Mucosa of descending colon (tissue), 3 donors: Measurements from ENCODE around the gene NAV1. TPM values are rescaled to one million over a fixed set of nuclear protein-coding genes. Genes with fewer than 3 reads are reported as not detected.
A peak's percentile ranks its signal among the peaks of the same experiment; 100 is the strongest.

Experiments
- ATAC-seq: fragments of 200-7000 bp; cut with Tn5 transposase; one replicate; pipeline ENCODE4 v1.9.1; 2020; ENCODE audit warnings: mild to moderate bottlenecking, moderate library complexity
- DNase-seq, 3 donors: peaks; one replicate each; pipeline ENCODE4 v3.0.0-alpha.2; 2020
- H3K36me3 ChIP-seq: fragments of 200-600 bp; one replicate; pipeline ENCODE4 v1.8.0; 2021; ENCODE audit warnings: low read depth, mild to moderate bottlenecking
- H3K4me1 ChIP-seq: fragments of 200-600 bp; one replicate; pipeline ENCODE4 v1.8.0; 2021; ENCODE audit warnings: low read depth, mild to moderate bottlenecking
- H3K4me3 ChIP-seq: fragments of 200-600 bp; one replicate; pipeline ENCODE4 v1.8.0; 2021; ENCODE audit warnings: mild to moderate bottlenecking
- H3K9me3 ChIP-seq: fragments of 200-600 bp; one replicate; pipeline ENCODE4 v1.8.0; 2021; ENCODE audit warnings: mild to moderate bottlenecking
- intact Hi-C, 2 donors: fragments of 100-400 bp; cut with DNase I in 1 of 2; cut with micrococcal nuclease in 1 of 2; formaldehyde crosslinking; loops; one replicate each; pipeline versions ENCODE4 v1.11.0 to v1.11.1; 2022; cut with DNase I, micrococcal nuclease
- total RNA-seq, 3 donors: library from RNA; stranded (reverse); fragmentation: NEBNext Ultra II Directional in 2 of 3; extraction: Animal tissue kit (Norgen Biotek cat#: 25700) in 2 of 3; gene quantifications; one replicate each; pipeline versions ENCODE4 v1.2.1 to v1.2.4, GENCODE V29; 2021 to 2023
- TF ChIP-seq, protein P1 (sequence below): fragments of 200-600 bp; IDR thresholded peaks from one replicate; pipeline ENCODE4 v1.8.0; 2022; ENCODE audit warnings: antibody characterized with exemption, mild to moderate bottlenecking
- donor health status: DM: no; HTN: no; CAD: no; lungs with moderate emphysema.
- donor health status: DM: no; HTN: no; CAD: no.
- donor health status: DM: no; HTN: yes; CAD: no.

Gene NAV1
- total RNA-seq, 3 donors from 2014 or later = 13.7 to 64.3 (median 16.7) TPM

GRCh38 chr1:201506092-201506491, 32.8 kb upstream of the NAV1 start:
- intact Hi-C loops = no loop called here
- no peak overlapping the region for H3K4me3 ChIP-seq
- no peaks in the 10 kb centered on the region for H3K9me3 ChIP-seq
- no peak for DNase-seq
- H3K4me1 ChIP-seq = peaks cover 32% of the 10 kb centered on the region
- TF ChIP-seq, protein P1, sequence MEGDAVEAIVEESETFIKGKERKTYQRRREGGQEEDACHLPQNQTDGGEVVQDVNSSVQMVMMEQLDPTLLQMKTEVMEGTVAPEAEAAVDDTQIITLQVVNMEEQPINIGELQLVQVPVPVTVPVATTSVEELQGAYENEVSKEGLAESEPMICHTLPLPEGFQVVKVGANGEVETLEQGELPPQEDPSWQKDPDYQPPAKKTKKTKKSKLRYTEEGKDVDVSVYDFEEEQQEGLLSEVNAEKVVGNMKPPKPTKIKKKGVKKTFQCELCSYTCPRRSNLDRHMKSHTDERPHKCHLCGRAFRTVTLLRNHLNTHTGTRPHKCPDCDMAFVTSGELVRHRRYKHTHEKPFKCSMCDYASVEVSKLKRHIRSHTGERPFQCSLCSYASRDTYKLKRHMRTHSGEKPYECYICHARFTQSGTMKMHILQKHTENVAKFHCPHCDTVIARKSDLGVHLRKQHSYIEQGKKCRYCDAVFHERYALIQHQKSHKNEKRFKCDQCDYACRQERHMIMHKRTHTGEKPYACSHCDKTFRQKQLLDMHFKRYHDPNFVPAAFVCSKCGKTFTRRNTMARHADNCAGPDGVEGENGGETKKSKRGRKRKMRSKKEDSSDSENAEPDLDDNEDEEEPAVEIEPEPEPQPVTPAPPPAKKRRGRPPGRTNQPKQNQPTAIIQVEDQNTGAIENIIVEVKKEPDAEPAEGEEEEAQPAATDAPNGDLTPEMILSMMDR = no peak
- ATAC-seq = peak; percentile 5
- no peaks in the 10 kb centered on the region for H3K36me3 ChIP-seq

DNA sequence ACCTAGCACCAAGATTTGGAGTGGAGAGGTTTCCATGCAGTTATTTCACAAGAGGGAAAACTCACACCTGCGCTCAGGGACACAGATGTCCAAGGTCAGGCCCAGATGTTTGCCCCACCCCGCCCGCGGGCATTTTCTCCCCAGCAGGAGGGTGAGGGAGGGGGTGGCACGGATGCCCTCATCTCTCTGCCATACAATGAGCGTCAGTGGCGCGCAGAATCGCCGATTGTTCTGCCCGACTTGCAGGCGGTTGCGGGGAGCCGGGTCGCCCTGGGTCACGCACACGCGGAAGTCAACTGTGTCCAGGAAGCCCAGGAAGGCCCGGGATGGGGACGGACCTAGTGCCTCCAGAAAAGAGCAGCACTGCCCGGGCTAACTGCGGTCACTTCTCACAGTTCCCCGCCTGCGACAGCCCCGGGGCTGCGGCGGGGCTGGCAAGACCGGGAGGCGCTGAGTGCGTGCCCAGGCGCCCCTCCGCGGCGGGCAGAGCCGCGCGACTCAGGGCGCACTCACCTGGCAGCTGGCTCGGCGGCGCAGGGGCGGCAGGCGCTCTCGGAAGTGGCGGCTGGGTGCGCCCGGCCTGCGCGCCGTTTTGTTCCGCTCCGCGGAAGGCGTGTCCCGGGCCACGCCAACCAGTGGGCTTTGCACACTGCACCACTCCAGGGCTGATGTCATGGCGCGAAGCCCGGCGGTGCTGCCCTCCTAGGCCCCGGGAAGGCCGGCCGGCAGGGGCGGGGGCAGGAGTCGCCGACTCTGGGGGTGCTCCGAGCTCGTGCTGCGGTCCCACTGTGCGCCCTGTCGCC, 32.2 kb upstream of the NAV1 start, which contains the start of gene CSRP1:
Gene CSRP1 (minus strand): TSS at position 567 of the 803 bp plus-strand sequence. CDS start 10,820 bp downstream, outside the sequence.
- DNase-seq (peak; percentile 93 to 94 (median 94)), ATAC-seq (peak; percentile 94)
- intact Hi-C loops = no loop called here
- Histone ChIP-seq H3K36me3 (no peaks in the 10 kb centered on the region), H3K9me3 (no peaks in the 10 kb centered on the region), H3K4me1 (peaks cover 32% of the 10 kb centered on the region), H3K4me3 (peak within 1 kb of the TSS; percentile 59)
- TF ChIP-seq, protein P1 = no peak

- TF ChIP-seq, protein P1 = no peak
- Histone ChIP-seq H3K36me3 (no peaks in the 10 kb centered on the region), H3K4me3 (peak overlapping the region; percentile 59), H3K4me1 (peaks cover 29% of the 10 kb centered on the region), H3K9me3 (no peaks in the 10 kb centered on the region)
- DNase-seq = no peak
- ATAC-seq = peak; percentile 2
- intact Hi-C loops = no loop called here
Observed at GRCh38 chr1:201507360-201507675, 31.6 kb upstream of the NAV1 start.

DNA sequence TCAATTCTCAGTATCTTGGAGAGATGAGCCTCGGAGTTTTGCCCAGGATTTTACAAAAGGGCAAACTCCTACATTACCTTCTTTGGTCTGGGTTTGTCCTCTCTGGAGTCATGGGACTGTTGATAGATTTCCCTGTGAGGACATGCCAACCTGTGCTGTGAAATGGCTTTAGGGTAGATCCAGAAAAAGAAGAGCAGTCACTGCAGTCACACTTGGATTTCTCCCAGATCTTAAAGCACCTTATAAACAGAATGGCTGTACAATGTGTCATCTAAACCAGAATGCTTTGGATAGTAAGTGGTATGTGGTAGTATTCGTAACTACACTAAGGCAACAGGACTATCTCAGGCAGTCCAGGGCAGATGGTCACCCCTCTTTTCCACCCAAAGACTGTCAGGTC, 30.1 kb upstream of the NAV1 start:
- intact Hi-C loops = no loop called here
- H3K4me3 ChIP-seq = no peak overlapping the region
- no peak for ATAC-seq
- H3K4me1 ChIP-seq = peaks cover 27% of the 10 kb centered on the region
- DNase-seq = no peak
- H3K36me3 ChIP-seq = no peaks in the 10 kb centered on the region
- TF ChIP-seq, protein P1 = no peak
- H3K9me3 ChIP-seq = no peaks in the 10 kb centered on the region

GRCh38 chr1:201509601-201510374, 29.1 kb upstream of the NAV1 start:
- H3K9me3 ChIP-seq = no peaks in the 10 kb centered on the region
- intact Hi-C loops = loop anchor here in 1 of 2 donors (10.0 kb wide), 1 partner anchor 65 kb away; no protein-coding TSS in a partner anchor
- TF ChIP-seq, protein P1 = no peak
- H3K4me3 ChIP-seq = no peak overlapping the region
- no peak for DNase-seq
- ATAC-seq = no peak
- H3K4me1 ChIP-seq = peaks cover 26% of the 10 kb centered on the region
- H3K36me3 ChIP-seq = no peaks in the 10 kb centered on the region
